Cardiac fibroblast (primary cell): ENCODE measurements around the gene FOXL2NB.

Experiments
- DNase-seq, 2 donors: peaks; one replicate each; pipeline versions ENCODE4 v3.0.0 to v3.0.0-alpha.2; 2010; ENCODE audit warnings: low read depth in 2 of 2
- H3K4me3 ChIP-seq, 2 donors: replicated peaks in 1 of 2; 1 replicate in 1 of 2; 2 replicates in 1 of 2; pipeline ENCODE4 v1.5.1; 2011; ENCODE audit warnings: low read depth in 2 of 2, low read length in 2 of 2, mild to moderate bottlenecking in 2 of 2, moderate library complexity in 1 of 2
- CTCF ChIP-seq: IDR thresholded peaks from one replicate; pipeline ENCODE4 v1.5.1; 2011; ENCODE audit warnings: low read depth, mild to moderate bottlenecking, low read length, inconsistent platforms

Gene FOXL2NB

GRCh38 chr3:138907539-138907938 is 39.5 kb upstream of the FOXL2NB start:
- no peak for TF ChIP-seq CTCF
- no peak for DNase-seq

DNA sequence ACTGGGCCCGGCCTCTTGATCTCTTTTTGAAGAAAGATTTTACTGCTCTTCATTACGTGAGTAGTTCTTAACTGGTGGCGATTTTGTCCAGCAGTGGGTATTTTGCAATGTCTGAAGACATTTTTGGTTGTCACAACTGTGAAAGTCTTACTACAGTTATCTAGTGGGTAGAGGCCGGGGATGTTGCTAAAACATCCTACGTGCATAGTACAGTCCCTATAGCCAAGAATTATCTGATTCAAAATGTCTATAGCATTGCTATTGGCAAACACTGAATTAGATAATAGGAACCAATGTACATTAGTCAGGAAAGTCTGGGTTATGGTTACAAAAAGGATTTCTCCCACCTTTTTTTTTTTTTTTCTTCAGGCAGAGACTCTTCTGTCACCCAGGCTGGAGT is 38.2 kb upstream of the FOXL2NB start:
- TF ChIP-seq CTCF: no peak
- DNase-seq: no peak
- no peak overlapping the region for H3K4me3 ChIP-seq

More at GRCh38 chr3:138907539-138907938, 39.5 kb upstream of the FOXL2NB start:
- no peak overlapping the region for H3K4me3 ChIP-seq

- no peak for DNase-seq
- TF ChIP-seq CTCF: no peak
- no peak overlapping the region for H3K4me3 ChIP-seq
Measured at GRCh38 chr3:138909904-138910303, 37.1 kb upstream of the FOXL2NB start.

DNA sequence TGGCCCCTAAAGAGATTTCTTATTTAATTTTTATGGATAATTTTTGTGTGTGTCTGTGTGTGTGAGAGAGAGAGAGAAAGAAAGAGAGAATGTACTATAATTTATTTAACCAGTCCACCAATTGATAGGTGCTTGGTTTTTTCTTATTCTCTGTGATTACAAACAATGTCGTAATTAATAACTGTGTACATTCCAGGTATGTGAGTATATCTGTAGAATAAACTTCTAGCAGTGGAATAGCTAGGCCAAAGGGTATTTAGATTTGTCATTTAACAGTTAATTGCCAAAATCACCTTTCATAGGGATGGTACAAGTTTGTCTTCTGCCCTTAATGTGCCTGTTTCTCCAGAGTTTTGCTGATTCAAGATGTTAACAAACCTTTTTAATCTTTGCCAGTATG is 35.4 kb upstream of the FOXL2NB start:
- DNase-seq: no peak
- no peak for TF ChIP-seq CTCF
- no peak overlapping the region for H3K4me3 ChIP-seq

GRCh38 chr3:138912237-138912636 is 34.8 kb upstream of the FOXL2NB start:
- no peak for TF ChIP-seq CTCF
- peak in 1 of 2 donors; percentile 47 for DNase-seq
- no peak overlapping the region for H3K4me3 ChIP-seq

DNA sequence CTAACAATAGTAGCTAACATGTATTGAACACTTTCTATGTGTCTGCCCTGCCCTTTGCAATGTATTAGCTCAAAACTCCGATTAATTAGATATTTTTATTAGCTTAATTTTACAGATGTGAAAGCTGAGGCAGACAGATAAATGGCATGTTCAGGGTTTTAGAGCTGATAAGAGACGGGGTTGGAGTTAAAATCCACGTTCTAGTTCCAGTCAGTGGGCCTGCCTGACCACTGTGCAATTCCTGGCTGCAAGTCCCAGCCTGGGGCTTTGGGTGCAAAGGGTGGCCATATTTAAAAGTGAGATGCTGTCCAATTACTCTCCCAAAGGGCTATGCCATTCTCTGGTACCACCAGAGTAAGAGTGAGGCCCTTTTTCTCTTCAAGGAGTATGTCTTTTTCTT is 33.3 kb upstream of the FOXL2NB start:
- no peak overlapping the region for H3K4me3 ChIP-seq
- no peak for TF ChIP-seq CTCF
- no peak for DNase-seq

GRCh38 chr3:138914870-138915502 is 32.0 kb upstream of the FOXL2NB start:
- no peak for TF ChIP-seq CTCF
- peak overlapping the region; percentile 52 to 55 for H3K4me3 ChIP-seq
- peak in 1 of 2 donors; percentile 85 for DNase-seq
